ENCODE data around the gene ENDOV. TPM values are rescaled to one million over a fixed set of nuclear protein-coding genes. Genes with fewer than 3 reads are reported as not detected.

Gene ENDOV
- total and polyA plus RNA-seq, 2 donors (not counting 1 experiment from before 2014, with no cell fraction given), result 13.1 to 28.7 TPM

DNA sequence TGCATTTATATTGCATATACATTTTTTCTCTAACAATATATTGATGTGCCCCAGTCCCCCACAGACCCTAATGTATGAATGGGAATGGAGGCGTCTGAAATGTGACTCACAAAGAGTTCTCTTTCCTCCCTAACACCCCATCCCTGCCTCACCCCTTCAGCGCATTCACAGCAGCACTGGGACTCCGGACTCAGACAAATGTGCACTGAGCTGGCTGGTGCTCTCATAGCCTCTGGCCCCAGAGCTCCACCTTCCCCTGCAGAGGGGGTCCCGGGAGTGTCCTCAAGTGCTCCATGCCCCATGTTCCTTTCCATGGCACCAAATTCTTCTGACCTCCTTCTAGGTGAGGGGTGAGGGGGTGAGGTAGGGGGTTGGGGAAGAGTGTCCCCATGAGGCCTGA is 40.8 kb downstream of the ENDOV start:
- DNase-seq (ENCODE audit: low read depth in 2 of 2), result no peak
- no peaks in the 10 kb centered on the region for H3K79me2 ChIP-seq (ENCODE audit: control insufficient read depth, insufficient read depth, low read length)
- H3K4me3 ChIP-seq (replicated peaks in 1 of 4; ENCODE audit: control extremely low read depth in 1 of 4, insufficient read depth in 1 of 4, low read depth in 3 of 4, low read length in 4 of 4), result peak overlapping the region in 2 of 4 experiments; percentile 61 to 77
- no peaks in the 10 kb centered on the region for H4K20me1 ChIP-seq (ENCODE audit: control insufficient read depth, extremely low read depth, insufficient read depth, low read length)
- TF ChIP-seq CTCF (conservative IDR thresholded peaks at IDR 0.05 in 1 of 2, IDR thresholded peaks at IDR 0.05 in 1 of 2; ENCODE audit: low read depth in 1 of 2, low read length in 2 of 2) (no peak), EZH2 (IDR thresholded peaks at IDR 0.05; ENCODE audit: low read length, missing control alignments) (no peak)
- no peak overlapping the region for H3K9ac ChIP-seq (ENCODE audit: insufficient read depth, low read length)
- H3K9me3 ChIP-seq (ENCODE audit: control insufficient read depth, insufficient read depth, low read depth, low read length), result no peaks in the 10 kb centered on the region
- H3K27me3 ChIP-seq (ENCODE audit: control insufficient read depth, insufficient read depth, low read length), result no peaks in the 10 kb centered on the region
- peaks cover 6% of the 10 kb centered on the region for H3K4me1 ChIP-seq (ENCODE audit: control insufficient read depth, extremely low read depth, insufficient read depth, low read length)
- H3K4me2 ChIP-seq (ENCODE audit: extremely low read depth, insufficient read depth, low read length), result peak overlapping the region; percentile 96
- no peak overlapping the region for H2AFZ ChIP-seq (ENCODE audit: low read length)
- H3K36me3 ChIP-seq (ENCODE audit: control insufficient read depth, insufficient read depth, low read length), result no peaks in the 10 kb centered on the region
- no peak overlapping the region for H3K27ac ChIP-seq (ENCODE audit: insufficient read depth, low read length)

DNA sequence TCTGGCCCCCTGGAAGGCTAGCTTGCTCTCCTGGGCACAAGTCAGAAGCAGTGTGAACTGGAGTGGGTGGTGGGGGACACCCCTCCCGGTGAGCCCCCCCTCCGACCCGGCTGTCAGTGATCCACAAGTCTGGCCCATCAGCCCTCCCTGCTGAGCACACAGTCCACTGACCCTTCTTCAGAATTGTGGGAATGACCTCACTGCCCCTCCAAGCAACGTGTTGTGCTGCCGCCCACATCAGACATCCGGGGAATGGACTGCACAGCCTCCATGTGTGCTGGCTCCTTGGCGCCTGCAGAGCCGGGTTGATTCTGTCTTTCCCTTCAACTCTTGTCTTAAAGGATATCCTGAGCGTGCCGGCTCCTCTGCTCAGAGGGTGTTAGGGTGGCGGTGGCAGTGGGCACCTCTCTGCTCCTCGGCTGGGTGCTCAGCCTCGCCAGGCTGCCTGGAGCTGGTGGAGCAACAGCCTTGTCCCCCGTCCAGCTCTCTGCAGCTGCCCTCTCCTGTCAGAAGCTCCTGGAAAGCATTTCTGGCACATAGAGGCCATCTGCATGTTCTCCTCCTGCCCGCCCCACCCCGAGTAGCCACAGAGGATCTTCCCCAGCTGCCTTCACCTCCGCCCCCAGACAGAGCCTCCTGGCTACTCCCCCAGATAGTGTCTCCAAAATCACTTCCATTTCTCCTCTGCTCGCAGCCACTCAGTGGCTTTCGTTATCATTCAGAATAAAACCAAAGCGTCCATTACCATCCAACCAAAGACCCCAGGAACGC is 41.7 kb downstream of the ENDOV start:
- H3K4me3 ChIP-seq (replicated peaks in 1 of 4; ENCODE audit: control extremely low read depth in 1 of 4, insufficient read depth in 1 of 4, low read depth in 3 of 4, low read length in 4 of 4), result no peak overlapping the region
- no peak overlapping the region for H3K27ac ChIP-seq (ENCODE audit: insufficient read depth, low read length)
- H3K36me3 ChIP-seq (ENCODE audit: control insufficient read depth, insufficient read depth, low read length), result no peaks in the 10 kb centered on the region
- H2AFZ ChIP-seq (ENCODE audit: low read length), result peak overlapping the region; percentile 19
- H4K20me1 ChIP-seq (ENCODE audit: control insufficient read depth, extremely low read depth, insufficient read depth, low read length), result no peaks in the 10 kb centered on the region
- TF ChIP-seq CTCF (conservative IDR thresholded peaks at IDR 0.05 in 1 of 2, IDR thresholded peaks at IDR 0.05 in 1 of 2; ENCODE audit: low read depth in 1 of 2, low read length in 2 of 2) (no peak), EZH2 (IDR thresholded peaks at IDR 0.05; ENCODE audit: low read length, missing control alignments) (no peak)
- no peaks in the 10 kb centered on the region for H3K27me3 ChIP-seq (ENCODE audit: control insufficient read depth, insufficient read depth, low read length)
- DNase-seq (ENCODE audit: low read depth in 2 of 2), result peak in 1 of 2 donors; percentile 21
- H3K79me2 ChIP-seq (ENCODE audit: control insufficient read depth, insufficient read depth, low read length), result no peaks in the 10 kb centered on the region
- H3K9me3 ChIP-seq (ENCODE audit: control insufficient read depth, insufficient read depth, low read depth, low read length), result no peaks in the 10 kb centered on the region
- H3K9ac ChIP-seq (ENCODE audit: insufficient read depth, low read length), result no peak overlapping the region
- H3K4me2 ChIP-seq (ENCODE audit: extremely low read depth, insufficient read depth, low read length), result peak overlapping the region; percentile 64
- H3K4me1 ChIP-seq (ENCODE audit: control insufficient read depth, extremely low read depth, insufficient read depth, low read length), result peaks cover 6% of the 10 kb centered on the region

DNA sequence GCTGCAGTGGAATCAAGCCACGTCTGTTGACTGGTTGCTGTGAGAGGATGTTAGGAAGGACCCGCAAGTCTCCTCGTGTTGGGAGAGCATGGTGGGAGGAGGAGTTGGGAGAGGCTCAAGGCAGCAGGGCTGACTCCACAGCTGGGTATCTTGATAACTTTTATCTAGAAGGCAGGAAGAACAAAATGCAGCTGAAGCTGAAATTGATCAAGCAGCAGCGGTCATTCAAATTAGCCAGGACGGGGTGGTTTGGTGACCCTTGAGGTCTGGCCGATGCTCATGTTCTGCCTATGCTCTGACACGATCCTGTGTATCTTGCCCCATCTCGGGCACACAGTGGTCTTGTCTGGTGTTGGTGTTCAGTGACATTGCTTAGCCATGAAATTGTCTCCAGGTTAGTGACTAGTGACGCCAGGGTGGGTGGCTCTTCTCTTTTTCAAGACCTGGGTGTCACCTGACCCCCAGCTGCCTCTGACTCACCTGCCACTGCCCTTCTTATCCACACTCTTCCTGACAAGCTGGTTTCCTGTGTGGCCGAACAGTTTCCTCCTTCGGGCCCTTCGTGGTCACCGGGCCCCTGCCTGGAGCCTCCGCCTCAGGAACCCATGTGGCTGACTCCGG is 42.4 kb downstream of the ENDOV start:
- H2AFZ ChIP-seq (ENCODE audit: low read length), result no peak overlapping the region
- peaks cover 6% of the 10 kb centered on the region for H3K4me1 ChIP-seq (ENCODE audit: control insufficient read depth, extremely low read depth, insufficient read depth, low read length)
- no peaks in the 10 kb centered on the region for H3K9me3 ChIP-seq (ENCODE audit: control insufficient read depth, insufficient read depth, low read depth, low read length)
- no peak overlapping the region for H3K4me3 ChIP-seq (replicated peaks in 1 of 4; ENCODE audit: control extremely low read depth in 1 of 4, insufficient read depth in 1 of 4, low read depth in 3 of 4, low read length in 4 of 4)
- no peak for DNase-seq (ENCODE audit: low read depth in 2 of 2)
- no peaks in the 10 kb centered on the region for H3K36me3 ChIP-seq (ENCODE audit: control insufficient read depth, insufficient read depth, low read length)
- H3K27me3 ChIP-seq (ENCODE audit: control insufficient read depth, insufficient read depth, low read length), result no peaks in the 10 kb centered on the region
- no peaks in the 10 kb centered on the region for H3K79me2 ChIP-seq (ENCODE audit: control insufficient read depth, insufficient read depth, low read length)
- no peaks in the 10 kb centered on the region for H4K20me1 ChIP-seq (ENCODE audit: control insufficient read depth, extremely low read depth, insufficient read depth, low read length)
- H3K27ac ChIP-seq (ENCODE audit: insufficient read depth, low read length), result no peak overlapping the region
- TF ChIP-seq EZH2 (IDR thresholded peaks at IDR 0.05; ENCODE audit: low read length, missing control alignments) (no peak), CTCF (conservative IDR thresholded peaks at IDR 0.05 in 1 of 2, IDR thresholded peaks at IDR 0.05 in 1 of 2; ENCODE audit: low read depth in 1 of 2, low read length in 2 of 2) (no peak)
- peak overlapping the region; percentile 64 for H3K4me2 ChIP-seq (ENCODE audit: extremely low read depth, insufficient read depth, low read length)
- no peak overlapping the region for H3K9ac ChIP-seq (ENCODE audit: insufficient read depth, low read length)

Measured in fibroblast of lung (primary cell).